Muscle layer of colon (tissue), 2 donors: ENCODE results near the gene HDAC8.
"Not testable (repeated sequence)": the region's sequence is repeated elsewhere in the genome, so short reads cannot be mapped to it uniquely, and the experiment has no call there.

Experiments used
- H3K27ac ChIP-seq: one replicate; pipeline ENCODE4 v1.7.0; 2013; ENCODE audit warnings: low read depth, mild to moderate bottlenecking, low read length, moderate library complexity
- H3K27me3 ChIP-seq, 2 donors: one replicate each; pipeline ENCODE4 v1.7.0; 2013; ENCODE audit warnings: low read length in 2 of 2, mild to moderate bottlenecking in 2 of 2; ENCODE audit not compliant: insufficient read depth in 2 of 2, control insufficient read depth in 1 of 2
- H3K36me3 ChIP-seq: one replicate; pipeline ENCODE4 v1.7.0; 2013; ENCODE audit warnings: mild to moderate bottlenecking, low read length; ENCODE audit not compliant: insufficient read depth
- H3K4me1 ChIP-seq: one replicate; pipeline ENCODE4 v1.7.0; 2013; ENCODE audit warnings: mild to moderate bottlenecking, low read length; ENCODE audit not compliant: insufficient read depth
- H3K4me3 ChIP-seq, 2 donors: one replicate each; pipeline ENCODE4 v1.7.0; 2013; ENCODE audit warnings: low read length in 2 of 2, low read depth in 1 of 2, mild to moderate bottlenecking in 1 of 2, moderate library complexity in 1 of 2
- H3K9ac ChIP-seq: one replicate; pipeline ENCODE4 v1.7.0; 2013; ENCODE audit warnings: low read length
- H3K9me3 ChIP-seq: one replicate; pipeline ENCODE4 v1.7.0; 2013; ENCODE audit warnings: mild to moderate bottlenecking, low read length
- donor health status: abdominal sarcoma.
- donor health status: Adenocarcinoma of cecum.

HDAC8 gene

DNA sequence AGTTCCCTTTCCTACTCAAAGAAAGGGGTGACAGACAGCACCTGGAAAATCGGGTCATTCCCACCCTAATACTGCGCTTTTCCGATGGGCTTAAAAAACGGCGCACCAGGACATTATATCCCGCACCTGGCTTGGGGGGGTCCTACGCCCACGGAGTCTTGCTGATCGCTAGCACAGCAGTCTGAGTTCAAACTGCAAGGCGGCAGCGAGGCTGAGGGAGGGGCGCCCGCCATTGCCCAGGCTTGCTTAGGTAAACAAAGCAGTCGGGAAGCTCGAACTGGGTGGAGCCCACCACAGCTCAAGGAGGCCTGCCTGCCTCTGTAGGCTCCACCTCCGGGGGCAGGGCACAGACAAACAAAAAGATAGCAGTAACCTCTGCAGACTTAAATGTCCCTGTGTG, 131.9 kb downstream of the HDAC8 start:
- not testable (repeated sequence) for H3K36me3 ChIP-seq, H3K9ac ChIP-seq, H3K27me3 ChIP-seq, H3K4me1 ChIP-seq, H3K9me3 ChIP-seq, H3K27ac ChIP-seq, H3K4me3 ChIP-seq

DNA sequence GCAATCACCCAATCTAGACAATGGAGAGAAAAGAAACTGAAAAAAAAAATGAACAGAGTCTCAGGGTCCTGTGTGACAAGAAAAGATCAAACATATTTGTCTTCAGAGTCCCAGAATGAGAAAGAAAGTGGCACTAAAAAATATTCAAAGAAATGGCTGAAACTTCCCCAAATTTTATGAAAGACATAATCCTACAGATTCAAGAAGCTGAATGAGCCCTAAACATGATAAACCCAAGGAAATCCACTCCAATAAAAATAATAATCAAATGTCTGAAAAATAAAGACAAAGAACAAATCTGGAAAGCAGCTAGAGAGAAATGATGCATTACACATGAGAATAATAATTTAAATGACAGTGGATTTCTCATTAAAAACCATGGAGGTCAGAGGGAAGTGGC, 136.6 kb downstream of the HDAC8 start:
- no peaks in the 10 kb centered on the region for H3K36me3 ChIP-seq
- no peak overlapping the region for H3K27ac ChIP-seq
- H3K4me1 ChIP-seq = no peaks in the 10 kb centered on the region
- peaks cover 9% of the 10 kb centered on the region for H3K9me3 ChIP-seq
- no peak overlapping the region for H3K4me3 ChIP-seq
- H3K9ac ChIP-seq = no peak overlapping the region
- H3K27me3 ChIP-seq = no peaks in the 10 kb centered on the region

DNA sequence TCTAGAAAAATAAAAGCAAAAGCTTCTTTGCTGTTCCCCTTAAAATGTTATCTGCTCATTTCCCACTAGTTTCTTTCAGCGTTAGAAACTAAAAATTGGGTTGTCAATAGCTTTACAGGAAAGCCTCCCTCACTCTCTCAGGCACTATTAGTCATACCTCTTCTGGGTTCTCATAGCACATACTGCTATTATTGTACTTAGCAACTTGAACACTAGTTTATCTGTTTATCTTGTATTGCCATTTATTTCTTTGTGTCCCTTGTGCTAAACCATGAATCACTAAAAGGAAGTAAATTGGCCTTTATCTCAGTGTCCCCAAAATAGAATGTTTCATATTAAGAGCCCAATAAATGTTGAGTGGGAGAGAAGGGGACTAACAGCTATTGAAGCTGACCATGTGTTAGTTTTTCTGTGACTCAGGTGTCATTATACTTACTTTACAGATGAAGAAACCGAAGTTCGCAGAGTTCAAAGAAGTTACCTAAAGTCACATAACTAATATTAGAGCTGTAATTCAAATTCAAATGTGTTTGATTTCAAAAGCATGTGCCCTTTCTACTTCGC, 142.2 kb downstream of the HDAC8 start:
- H3K27ac ChIP-seq = no peak overlapping the region
- no peaks in the 10 kb centered on the region for H3K36me3 ChIP-seq
- H3K9ac ChIP-seq = no peak overlapping the region
- peaks cover 3% of the 10 kb centered on the region for H3K9me3 ChIP-seq
- H3K27me3 ChIP-seq = no peaks in the 10 kb centered on the region
- no peak overlapping the region for H3K4me3 ChIP-seq
- no peaks in the 10 kb centered on the region for H3K4me1 ChIP-seq

DNA sequence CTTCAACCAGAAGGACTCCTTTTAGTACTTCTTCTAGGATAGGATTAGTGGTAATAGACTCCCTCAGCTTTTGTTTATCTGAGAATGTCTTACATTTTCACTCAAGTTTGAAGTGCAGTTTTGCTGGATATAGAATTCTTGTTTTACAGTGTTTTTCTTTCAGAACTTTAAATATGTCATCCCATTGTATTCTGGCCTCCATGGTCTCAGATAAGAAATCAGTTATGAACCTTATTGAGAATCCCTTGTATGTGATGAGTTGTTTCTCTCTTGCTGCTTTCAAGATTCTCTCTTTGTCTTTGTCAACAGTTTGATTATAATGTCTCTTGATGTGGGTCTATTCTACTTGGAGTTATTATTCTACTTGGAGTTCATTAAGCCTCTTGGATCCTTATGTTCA, 150.8 kb downstream of the HDAC8 start:
- no peak overlapping the region for H3K9ac ChIP-seq
- H3K4me3 ChIP-seq = no peak overlapping the region
- no peaks in the 10 kb centered on the region for H3K27me3 ChIP-seq
- no peaks in the 10 kb centered on the region for H3K4me1 ChIP-seq
- H3K9me3 ChIP-seq = no peaks in the 10 kb centered on the region
- no peaks in the 10 kb centered on the region for H3K36me3 ChIP-seq
- no peak overlapping the region for H3K27ac ChIP-seq

DNA sequence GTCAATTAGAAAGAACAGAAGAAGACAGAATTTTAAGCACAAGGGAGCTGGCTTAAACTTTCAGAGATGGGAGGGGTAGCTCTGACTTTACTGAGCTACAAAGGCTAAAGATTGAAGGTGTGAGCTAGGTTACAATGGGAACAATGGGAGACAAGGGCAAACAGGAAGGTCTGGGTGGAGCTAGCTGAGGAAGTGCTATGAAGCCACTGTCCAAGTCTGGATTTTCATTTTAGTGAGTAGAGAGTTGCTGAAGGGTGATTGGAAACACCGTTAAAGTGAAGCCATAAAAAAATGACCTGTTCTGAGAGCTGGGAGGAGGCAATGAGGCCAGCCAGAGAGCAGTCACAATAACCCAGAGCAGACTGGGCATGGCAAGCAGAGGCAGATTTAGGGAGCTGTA, 162.7 kb downstream of the HDAC8 start:
- no peaks in the 10 kb centered on the region for H3K4me1 ChIP-seq
- H3K36me3 ChIP-seq = no peaks in the 10 kb centered on the region
- no peak overlapping the region for H3K4me3 ChIP-seq
- no peaks in the 10 kb centered on the region for H3K9me3 ChIP-seq
- no peak overlapping the region for H3K9ac ChIP-seq
- H3K27me3 ChIP-seq = no peaks in the 10 kb centered on the region
- H3K27ac ChIP-seq = no peak overlapping the region

DNA sequence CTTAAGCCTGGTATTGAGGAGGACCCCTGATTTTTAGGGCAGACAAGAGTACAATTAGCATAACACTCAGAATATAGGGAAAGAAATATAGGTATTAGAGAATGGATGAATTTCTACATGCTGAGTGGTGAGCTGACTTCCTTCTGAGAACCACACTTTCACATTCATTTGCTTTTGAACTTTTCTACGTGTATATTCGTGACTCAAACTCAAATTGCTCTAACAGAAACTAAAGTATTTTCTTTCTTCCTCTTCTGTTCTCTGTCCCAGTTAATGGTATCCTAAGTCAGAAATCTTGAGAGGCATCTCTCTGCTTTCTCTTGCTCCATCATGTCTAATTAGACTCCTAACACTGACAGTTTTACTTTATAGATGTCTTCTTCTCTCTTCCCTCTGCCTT, 163.8 kb downstream of the HDAC8 start:
- Histone ChIP-seq H3K9me3 (no peaks in the 10 kb centered on the region), H3K36me3 (no peaks in the 10 kb centered on the region), H3K27ac (no peak overlapping the region), H3K4me1 (no peaks in the 10 kb centered on the region), H3K9ac (no peak overlapping the region), H3K4me3 (no peak overlapping the region), H3K27me3 (no peaks in the 10 kb centered on the region)

DNA sequence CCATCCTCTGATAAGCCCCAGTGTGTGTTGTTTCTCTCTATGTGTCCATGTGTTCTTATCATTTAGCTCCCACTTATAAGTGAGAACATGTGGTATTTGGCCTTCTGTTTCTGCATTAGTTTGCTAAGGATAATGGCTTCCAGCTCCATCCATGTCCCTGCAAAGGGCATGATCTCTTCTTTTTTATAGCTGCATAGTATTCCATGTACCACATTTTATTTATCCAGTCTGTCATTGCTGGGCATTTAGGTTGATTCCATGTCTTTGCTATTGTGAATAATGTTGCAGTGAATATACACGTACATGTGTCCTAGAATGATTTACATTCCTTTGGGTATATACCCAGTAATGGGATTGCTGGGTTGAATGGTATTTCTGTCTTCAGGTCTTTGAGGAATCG, 167.5 kb downstream of the HDAC8 start:
- H3K36me3 ChIP-seq, H3K4me1 ChIP-seq, H3K9me3 ChIP-seq, H3K4me3 ChIP-seq, H3K27me3 ChIP-seq, H3K9ac ChIP-seq, H3K27ac ChIP-seq: not testable (repeated sequence)

DNA sequence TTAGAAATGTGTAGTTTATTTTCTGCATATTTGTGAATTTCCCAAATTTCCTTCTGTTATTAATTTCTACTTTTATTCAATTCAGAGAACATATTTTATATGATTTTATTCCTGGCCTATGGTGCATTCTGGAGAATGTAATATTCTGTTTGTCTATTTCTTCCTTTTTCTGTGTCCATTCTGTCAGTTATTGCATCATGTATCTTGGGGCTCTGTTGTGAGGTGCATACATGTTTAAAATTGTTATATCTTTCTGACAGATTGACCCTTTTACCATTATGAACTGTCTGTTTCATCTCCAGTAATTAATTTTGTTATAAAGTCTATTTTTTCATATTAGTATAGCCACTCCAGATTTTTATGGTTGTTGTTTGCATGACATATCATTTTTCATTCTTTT, 170.0 kb downstream of the HDAC8 start:
- Histone ChIP-seq H3K36me3 (no peaks in the 10 kb centered on the region), H3K4me1 (no peaks in the 10 kb centered on the region), H3K4me3 (no peak overlapping the region), H3K9me3 (no peaks in the 10 kb centered on the region), H3K27ac (no peak overlapping the region), H3K27me3 (no peaks in the 10 kb centered on the region), H3K9ac (no peak overlapping the region)

DNA sequence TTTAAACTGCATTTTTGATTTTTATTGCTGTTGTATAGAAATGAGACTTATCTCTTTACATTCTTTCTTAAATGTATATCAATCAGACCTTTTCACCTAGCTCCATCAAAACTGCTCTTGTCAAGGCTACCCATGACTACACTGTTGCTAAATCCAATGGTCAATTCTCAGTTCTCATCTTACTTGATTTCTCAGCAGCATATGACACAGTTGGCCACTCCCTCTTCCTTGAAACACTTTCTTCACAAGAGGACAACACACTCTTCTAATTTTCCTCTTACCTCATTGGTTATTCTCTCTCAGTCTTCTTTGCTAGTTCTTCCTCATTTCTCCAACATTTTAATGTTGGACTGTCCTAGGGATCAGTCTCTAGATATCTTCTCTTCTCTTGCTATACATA, 172.8 kb downstream of the HDAC8 start:
- H3K9me3 ChIP-seq = no peaks in the 10 kb centered on the region
- H3K9ac ChIP-seq = no peak overlapping the region
- H3K4me3 ChIP-seq = no peak overlapping the region
- H3K36me3 ChIP-seq = no peaks in the 10 kb centered on the region
- no peak overlapping the region for H3K27ac ChIP-seq
- no peaks in the 10 kb centered on the region for H3K27me3 ChIP-seq
- peaks cover 10% of the 10 kb centered on the region for H3K4me1 ChIP-seq

DNA sequence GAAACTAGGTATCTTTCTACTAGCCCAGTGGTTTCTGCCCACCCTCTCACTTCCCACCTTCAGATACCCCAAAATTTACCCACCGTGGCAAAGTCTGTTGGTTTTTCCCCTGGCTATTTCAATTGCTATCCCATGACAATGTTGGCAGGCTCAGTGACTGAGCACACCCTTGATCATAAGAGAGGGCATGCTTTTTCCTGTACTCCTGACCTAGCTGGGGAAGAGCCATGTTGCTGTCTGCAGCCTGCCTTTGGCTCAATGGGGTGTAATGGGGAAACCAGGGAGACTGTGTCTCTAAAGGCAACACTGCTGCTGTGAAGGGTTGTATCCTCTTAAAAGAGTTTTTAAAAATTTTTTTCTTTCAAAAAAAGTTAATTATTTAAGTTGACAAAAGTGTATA, 176.5 kb downstream of the HDAC8 start:
- no peaks in the 10 kb centered on the region for H3K27me3 ChIP-seq
- no peak overlapping the region for H3K4me3 ChIP-seq
- no peak overlapping the region for H3K9ac ChIP-seq
- H3K27ac ChIP-seq = no peak overlapping the region
- no peaks in the 10 kb centered on the region for H3K9me3 ChIP-seq
- no peaks in the 10 kb centered on the region for H3K36me3 ChIP-seq
- peaks cover 14% of the 10 kb centered on the region for H3K4me1 ChIP-seq

DNA sequence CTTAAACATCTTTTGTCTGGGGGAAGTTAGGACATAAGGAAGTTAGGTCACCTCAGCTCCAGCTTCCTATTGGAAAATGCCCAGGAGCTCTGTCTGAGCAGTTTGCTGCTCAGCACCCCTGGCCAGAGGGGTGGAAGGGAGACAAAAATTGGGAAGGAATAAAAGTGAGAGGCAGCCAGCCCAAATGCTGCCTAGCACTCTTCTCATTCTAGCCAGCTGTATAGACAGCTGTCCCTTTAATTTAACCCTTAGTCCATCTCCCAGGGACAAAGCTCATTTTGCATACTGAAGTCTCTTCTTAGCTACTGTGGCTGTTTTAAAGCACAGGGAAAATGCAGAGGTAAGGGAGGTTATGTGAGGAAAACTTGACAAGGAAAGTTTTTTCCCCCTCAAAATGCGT, 177.4 kb downstream of the HDAC8 start:
- Histone ChIP-seq H3K9me3 (no peaks in the 10 kb centered on the region), H3K4me1 (peaks cover 14% of the 10 kb centered on the region), H3K27me3 (no peaks in the 10 kb centered on the region), H3K9ac (no peak overlapping the region), H3K4me3 (no peak overlapping the region), H3K36me3 (no peaks in the 10 kb centered on the region), H3K27ac (no peak overlapping the region)

DNA sequence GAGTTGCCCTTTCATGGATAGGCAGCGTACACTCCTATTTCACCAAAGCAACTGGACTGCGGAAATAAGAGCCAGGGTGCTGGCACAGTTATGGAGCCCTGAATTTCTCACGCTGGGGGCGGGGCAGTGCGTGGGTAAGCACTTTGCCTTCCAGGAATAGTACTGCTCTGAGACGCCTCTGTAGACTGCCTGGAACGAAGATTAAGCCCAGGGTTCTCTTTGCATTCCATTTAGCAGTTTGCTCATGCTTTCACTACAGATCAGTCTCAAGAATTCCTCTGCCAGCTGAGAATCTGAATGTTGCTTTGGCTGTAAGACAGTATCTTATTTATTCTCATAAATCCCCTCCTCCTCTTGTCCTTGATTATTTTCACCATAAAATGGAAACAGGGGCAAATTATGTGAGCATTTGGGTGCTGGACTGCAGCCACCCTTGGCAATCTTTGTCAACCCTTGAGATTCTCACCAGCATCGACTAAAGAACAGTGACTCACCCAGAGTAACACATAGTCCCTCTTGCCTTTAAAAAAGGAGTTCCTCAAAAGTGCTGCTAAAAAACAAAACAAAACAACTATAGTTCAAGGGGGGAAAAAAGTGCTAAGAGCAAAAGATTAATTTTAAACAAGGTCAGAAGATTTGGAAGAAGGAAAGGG, 178.0 kb downstream of the HDAC8 start:
- H3K27ac ChIP-seq = no peak overlapping the region
- peaks cover 14% of the 10 kb centered on the region for H3K4me1 ChIP-seq
- no peak overlapping the region for H3K9ac ChIP-seq

More for the DNA sequence above, 178.0 kb downstream of the HDAC8 start:
- no peaks in the 10 kb centered on the region for H3K9me3 ChIP-seq
- H3K36me3 ChIP-seq = no peaks in the 10 kb centered on the region
- H3K4me3 ChIP-seq = no peak overlapping the region
- H3K27me3 ChIP-seq = no peaks in the 10 kb centered on the region
